ENCODE measurements around the gene ADARB1.

ADARB1 gene

GRCh38 chr21:45210461-45210983 is 136.1 kb downstream of the ADARB1 start:
- no peak for FAIRE-seq

DNA sequence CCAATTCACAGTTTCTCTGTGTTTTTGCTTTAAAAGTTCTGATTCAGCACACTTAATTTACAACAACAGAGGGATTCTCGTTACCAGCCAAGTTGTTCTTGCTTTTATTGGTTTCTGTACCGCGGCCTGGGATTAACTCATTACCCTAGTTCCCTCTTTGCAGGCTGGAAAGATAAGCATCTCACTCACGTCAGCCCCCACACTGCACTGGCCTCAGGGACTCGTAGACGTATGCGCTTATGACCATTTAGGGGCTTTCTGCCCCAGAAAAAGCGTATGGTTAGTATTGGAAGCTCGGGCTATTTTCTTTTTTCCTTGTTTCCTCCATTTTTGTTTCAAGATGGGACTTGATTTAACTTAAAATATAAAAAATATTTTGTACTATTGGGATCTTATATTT is 137.3 kb downstream of the ADARB1 start:
- FAIRE-seq = no peak

GRCh38 chr21:45213392-45213791 is 139.0 kb downstream of the ADARB1 start:
- FAIRE-seq = no peak

- FAIRE-seq = no peak
Measured at GRCh38 chr21:45215213-45215612, 140.8 kb downstream of the ADARB1 start.

- no peak for FAIRE-seq
Measured at GRCh38 chr21:45217010-45217409, 142.6 kb downstream of the ADARB1 start.

DNA sequence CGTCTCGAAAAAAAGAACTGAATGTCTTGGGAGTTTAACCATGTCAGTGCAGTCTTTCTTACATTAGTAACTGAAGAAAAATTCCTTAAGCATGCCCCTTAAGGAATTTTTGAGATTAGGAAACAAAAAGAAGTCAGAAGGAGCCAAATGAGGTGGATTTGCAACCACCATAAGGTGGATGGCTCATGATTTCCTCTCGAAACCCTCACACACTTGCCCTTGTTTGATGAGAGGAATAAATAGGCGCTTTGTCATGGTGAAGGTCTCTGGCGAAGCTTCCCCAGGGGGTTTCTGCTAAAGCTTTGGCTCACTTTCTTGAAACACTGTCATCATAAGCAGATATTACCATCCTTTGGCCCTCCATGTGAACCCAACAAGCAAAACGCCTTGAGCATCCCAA is 145.1 kb downstream of the ADARB1 start:
- no peak for FAIRE-seq

DNA sequence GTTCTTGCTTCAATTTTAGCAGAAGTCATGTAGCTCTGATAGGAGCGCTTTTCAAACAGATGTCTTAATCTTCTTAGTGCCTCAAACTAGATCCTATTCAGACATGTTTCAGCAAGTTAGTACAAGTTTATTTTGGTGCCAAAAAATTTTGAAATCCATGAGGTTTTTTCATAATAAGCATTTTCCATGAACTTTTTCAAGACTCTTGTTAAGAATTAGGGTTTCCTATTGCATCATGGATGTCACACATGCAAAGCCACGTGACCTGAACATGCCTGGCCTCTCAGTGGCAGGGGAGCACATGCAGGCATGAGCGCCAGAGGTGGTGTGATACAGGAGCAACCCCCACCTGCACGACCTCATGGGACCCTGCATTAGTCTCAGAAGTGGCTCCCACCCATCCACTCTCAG is 145.7 kb downstream of the ADARB1 start:
- FAIRE-seq = no peak

DNA sequence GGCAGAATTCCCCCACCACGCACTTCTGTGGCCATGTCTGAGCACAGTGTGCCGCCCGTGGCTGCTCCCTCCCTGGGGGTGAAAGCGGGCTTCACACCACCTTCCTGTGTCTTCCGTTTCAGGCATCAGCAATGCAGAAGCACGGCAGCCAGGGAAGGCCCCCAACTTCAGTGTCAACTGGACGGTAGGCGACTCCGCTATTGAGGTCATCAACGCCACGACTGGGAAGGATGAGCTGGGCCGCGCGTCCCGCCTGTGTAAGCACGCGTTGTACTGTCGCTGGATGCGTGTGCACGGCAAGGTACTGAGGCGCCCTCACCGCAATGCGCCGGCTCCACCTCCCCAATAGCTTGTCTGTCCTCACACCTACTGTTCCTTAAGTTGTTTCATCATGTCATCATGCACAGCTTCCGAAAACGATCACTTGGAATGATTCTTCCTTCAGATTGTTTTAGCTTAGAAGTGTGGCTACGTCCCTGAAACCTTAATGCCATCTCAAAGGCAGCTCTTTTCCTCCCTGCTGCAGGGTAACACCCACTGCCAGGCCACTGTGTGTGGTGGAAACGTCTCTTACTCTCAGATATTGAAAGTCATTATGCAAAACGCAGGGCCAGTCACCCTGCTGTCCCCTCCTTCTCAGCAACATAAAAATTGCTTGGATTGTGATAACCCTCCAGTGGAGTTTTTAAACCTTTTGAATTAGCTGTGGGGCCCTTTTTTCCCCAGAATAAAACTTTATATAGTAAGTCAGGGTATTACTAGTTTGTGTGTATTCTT is 146.5 kb downstream of the ADARB1 start:
- FAIRE-seq = no peak

DNA sequence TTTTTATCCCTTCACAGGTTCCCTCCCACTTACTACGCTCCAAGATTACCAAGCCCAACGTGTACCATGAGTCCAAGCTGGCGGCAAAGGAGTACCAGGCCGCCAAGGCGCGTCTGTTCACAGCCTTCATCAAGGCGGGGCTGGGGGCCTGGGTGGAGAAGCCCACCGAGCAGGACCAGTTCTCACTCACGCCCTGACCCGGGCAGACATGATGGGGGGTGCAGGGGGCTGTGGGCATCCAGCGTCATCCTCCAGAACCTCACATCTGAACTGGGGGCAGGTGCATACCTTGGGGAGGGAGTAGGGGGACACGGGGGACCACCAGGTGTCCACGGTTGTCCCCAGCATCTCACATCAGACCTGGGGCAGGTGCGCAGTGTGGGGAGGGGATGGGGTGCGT is 147.6 kb downstream of the ADARB1 start:
- FAIRE-seq = no peak

- FAIRE-seq = no peak
Measured at GRCh38 chr21:45223236-45224185, 149.1 kb downstream of the ADARB1 start.

DNA sequence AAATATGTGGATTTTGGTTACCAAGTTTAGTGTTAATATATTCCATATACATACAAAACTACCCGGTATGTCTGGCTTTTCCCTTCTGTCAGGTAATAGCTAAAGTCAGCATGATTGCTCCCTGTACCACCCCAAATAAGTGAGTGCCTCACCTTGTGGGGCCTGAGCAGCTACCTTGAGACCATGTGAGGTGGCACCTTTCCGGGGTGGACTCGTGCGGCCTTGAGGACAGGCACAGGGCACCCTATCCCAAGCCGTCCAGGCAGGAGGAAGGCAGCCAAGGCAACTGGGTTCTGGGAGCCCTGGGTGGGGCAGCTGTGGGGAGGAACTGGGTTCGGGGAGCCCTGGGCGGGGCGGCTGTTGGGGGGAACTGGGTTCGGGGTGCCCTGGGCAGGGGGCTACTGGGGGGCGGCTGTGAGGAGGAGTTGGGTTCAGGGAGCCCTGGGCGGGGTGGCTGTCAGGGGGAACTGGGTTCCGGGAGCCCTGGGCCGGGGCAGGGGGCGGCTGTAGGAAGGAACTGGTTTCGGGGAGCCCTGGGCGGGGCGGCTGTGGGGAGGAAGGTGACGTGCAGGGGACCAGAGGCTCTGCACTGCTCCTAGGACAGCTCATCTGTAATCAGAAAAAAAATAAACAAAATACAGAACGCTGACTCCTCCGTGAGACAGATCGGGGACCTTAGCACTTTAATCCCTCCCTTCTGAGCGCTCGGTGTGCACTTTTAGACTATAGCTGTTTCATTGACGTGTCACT is 150.0 kb downstream of the ADARB1 start:
- no peak for FAIRE-seq

DNA sequence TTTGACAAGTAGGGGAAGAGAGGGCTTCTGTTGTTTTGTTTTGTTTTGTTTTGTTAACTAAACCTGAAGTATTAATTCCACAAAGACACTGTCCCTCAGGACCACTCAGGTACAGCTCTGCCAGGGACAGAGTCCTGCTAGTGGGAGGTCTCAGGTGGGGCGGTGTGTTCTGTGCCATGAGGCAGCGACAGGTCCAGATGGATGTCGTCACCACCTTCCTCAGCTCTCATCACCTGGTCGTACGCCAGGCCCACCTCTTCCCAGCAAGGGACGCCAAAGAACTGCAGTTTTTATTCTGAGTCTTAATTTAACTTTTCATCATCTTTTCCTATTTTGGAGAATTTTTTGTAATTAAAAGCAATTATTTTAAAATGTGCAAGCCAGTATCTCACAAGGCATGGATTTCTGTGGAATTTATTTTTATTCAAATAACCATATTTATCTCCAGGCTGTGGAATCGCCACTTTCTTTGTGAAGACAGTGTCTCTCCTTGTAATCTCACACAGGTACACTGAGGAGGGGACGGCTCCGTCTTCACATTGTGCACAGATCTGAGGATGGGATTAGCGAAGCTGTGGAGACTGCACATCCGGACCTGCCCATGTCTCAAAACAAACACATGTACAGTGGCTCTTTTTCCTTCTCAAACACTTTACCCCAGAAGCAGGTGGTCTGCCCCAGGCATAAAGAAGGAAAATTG is 150.8 kb downstream of the ADARB1 start:
- no peak for FAIRE-seq

DNA sequence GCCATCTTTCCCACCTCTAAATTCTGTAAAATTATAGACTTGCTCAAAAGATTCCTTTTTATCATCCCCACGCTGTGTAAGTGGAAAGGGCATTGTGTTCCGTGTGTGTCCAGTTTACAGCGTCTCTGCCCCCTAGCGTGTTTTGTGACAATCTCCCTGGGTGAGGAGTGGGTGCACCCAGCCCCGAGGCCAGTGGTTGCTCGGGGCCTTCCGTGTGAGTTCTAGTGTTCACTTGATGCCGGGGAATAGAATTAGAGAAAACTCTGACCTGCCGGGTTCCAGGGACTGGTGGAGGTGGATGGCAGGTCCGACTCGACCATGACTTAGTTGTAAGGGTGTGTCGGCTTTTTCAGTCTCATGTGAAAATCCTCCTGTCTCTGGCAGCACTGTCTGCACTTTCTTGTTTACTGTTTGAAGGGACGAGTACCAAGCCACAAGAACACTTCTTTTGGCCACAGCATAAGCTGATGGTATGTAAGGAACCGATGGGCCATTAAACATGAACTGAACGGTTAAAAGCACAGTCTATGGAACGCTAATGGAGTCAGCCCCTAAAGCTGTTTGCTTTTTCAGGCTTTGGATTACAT is 151.5 kb downstream of the ADARB1 start:
- FAIRE-seq = no peak

DNA sequence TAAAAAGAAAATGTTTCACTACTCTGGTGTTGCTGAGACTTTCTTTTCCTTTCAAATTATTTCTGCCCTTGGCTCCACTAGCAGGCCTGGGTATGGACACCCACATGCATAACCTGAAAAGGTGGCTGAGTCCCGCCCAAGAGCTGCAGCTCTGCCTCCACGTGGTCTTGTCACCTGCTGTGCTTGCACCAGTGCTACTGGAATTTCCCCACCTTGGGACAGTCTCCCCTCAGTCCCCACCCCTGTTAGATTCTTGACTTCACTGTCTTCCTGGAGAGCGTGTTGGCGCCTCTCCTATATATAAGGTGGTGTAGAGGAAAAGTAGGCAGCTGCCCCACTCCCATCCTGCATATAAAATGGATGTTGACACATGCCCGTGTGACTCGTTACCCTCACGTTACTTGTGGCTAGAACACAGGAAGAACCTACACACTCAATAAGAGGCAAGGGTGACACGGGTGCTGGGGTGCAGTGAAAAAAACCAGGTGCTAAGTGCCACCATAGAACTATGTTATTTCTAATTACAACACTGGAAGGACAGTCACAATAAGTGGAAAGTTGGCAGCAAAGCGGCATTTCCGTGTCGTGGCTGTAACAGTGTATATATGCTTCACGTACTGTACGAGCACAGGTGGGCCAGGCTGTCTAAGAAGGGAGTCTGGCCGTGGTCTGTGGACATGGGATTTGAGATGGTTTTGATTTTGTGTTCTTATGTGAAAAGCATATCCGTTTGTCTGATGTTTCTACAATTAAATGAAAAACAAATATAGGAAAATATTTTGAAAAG is 152.4 kb downstream of the ADARB1 start:
- no peak for FAIRE-seq

GRCh38 chr21:45227735-45228134 is 153.4 kb downstream of the ADARB1 start:
- FAIRE-seq = no peak

GRCh38 chr21:45228171-45228641 is 153.8 kb downstream of the ADARB1 start:
- FAIRE-seq = no peak

- no peak for FAIRE-seq
Measured at GRCh38 chr21:45228656-45229240, 154.4 kb downstream of the ADARB1 start.

DNA sequence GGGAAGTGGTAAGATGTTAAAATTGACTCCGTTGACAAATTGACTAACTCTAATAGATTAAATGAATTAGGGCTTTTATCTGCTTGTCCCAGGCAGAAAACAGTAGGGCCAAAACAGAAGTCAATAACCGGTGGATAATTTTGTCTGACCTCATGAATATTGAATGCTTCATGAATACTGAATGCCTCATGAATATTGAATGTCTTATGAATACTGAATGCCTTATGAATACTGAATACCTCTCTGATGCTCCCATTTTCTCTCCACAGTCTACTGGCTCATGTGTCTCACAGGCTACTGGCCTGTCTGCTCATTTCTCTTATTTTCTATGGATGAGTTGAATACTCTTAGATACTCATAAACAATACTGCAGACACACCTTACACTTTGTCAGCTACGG is 157.3 kb downstream of the ADARB1 start:
- FAIRE-seq = no peak

GRCh38 chr21:45234127-45234526 is 159.7 kb downstream of the ADARB1 start:
- FAIRE-seq = no peak

GRCh38 chr21:45234965-45235364 is 160.6 kb downstream of the ADARB1 start:
- FAIRE-seq = no peak

GRCh38 chr21:45235488-45235887 is 161.1 kb downstream of the ADARB1 start:
- no peak for FAIRE-seq
